NOMO-1 (cell line): ENCODE measurements around the gene ANAPC2.
A peak's percentile ranks its signal among the peaks of the same experiment; 100 is the strongest.

Experiments used
- DNase-seq, 2 experiments: peaks; one replicate each; lab custom pipeline; 2025; ENCODE audit not compliant: unreplicated experiment in 2 of 2; lab: John Stamatoyannopoulos, UW

Gene ANAPC2

DNA sequence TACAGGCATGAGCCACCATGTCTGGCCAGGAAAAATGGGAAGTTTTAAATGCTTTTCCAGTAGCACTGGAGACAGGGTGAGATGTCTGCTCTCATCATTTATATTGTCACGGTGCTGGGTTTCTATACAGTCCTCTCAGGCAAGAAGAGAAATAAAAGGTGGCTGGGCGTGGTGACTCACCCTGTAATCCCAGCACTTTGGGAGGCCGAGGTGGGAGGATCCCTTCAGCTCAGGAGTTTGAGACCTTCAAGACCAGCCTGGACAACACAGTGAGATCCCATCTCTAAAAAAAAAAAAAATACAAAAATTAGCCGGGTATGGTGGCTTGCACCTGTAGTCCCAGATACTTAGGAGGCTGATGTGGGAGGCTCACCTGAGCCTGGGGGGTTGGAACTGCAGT, 54.2 kb downstream of the ANAPC2 start:
- no peak for DNase-seq

DNA sequence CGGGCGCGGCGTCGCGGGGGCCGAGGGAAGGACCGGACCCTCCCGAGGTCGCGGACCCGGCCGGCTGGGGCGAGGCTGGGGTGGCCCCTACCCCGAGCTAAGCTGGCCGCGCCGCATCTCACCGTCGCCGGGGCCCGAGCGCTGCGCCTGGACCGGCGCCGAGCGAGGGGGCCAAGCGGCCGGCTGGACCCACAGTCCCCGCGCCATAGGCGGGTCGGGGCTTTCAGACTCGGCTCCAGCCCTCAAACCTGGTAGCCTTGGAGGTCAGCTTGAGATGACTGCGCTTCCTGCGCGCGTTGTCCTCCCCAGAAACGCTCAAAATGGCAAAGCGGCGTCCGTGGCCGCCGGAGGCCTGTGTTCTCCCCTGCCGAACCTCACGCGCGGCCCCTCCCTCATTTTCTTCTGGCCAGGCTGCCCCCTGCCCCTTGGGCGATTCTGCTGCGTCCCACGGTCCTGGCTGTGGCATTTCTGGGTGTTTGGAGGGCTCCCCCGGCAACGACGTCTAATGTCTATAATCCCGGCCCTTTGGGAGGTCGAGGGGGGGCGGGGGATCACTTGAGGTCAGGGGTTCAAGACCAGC, 58.1 kb downstream of the ANAPC2 start:
- DNase-seq = no peak

DNA sequence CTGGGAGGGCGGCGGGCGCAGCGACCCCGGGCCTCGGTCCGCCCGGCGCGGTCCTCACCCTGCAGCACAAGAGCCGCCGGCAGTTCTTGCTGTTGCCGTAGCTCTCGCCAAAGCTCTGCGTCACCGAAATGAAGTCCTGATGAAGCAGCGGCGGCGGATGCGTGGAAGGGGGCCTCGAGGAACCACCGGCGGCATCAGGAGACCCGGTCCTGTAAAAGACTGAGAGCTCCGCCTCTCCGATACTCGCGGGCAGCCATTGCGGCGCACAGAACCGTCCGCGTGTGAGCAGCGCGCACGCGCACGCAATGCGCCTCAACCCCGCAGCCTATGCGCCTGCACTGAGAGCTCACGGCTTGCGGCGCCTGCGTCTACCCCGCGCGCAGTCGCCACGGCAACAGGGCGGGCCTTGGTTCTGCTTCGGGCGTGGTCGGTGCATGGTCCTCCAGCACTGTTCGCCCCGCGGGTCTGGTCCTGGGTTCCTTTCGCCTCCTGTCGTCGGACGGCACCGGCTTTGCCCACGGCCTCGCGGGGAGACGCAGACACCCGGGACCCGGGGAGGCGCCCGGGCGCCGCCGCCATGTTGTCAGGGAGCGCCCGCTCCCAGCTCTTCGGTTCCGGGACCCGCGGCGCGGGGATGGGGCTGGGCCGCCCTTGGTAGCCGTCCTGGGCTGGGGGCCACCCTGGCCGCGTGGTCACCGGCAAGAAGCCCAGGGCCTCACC, 58.7 kb downstream of the ANAPC2 start:
- DNase-seq = peak; percentile 94 to 96

DNA sequence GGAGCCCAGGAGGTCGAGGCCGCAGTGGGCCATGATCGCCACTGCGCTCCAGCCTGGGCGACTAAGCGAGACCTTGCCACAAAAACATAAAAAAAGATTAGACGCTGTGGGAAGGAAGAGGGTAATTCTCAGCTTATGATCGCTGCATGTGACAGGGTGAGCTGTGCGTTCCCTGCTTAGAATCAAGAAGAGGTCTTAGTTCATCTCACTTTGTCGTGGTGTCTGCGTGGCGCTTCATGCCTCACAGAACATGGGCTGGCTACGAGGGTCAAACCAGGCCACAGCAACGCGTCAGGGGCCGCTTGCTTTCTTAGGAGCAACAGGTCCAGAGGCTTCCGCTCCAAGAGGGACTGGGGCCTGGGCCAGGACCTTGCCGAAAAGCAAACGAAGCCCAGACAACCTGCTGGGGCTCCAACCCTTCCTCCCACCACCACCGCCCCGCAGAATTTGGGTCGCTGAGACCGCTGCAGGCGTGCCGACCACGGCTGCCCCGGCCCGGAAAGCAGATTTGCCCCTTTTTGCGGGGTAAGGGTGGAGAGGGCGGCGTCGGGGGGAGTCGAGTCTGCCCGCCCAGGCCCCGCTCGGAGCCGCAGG, 59.4 kb downstream of the ANAPC2 start:
- DNase-seq = no peak

DNA sequence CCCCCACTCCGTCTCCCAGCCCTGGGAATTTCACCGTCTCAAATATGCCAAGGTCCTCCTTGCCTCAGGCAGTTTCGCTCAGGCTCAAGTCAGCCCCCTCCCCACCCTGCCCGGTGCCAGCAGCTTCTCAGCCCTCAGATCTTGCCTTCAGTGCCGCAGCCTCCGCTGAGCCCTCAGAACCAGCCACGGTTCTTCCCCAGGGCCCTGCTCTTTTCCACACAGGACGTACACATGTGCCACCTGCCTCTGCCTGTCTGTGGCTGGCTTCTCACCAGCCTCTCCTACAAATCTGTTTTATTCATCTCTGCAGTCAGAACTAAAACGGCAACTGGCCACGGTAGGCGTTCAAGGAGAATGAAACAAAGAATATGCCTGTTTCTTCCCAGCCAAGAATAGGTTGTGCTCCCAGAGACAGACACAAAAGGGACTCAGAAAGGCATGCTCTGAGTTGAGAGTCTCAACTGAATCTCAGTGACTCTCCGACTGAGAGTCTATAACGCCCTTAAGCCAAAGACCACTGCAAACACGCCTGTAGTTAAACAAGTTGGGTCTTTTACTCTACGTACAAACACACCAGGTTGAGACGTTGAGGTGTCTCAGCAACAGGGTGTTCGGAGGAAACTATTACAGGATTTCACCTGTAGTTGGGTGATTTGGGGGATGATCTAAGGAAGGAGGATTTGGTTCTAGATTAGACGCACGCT, 60.0 kb downstream of the ANAPC2 start:
- DNase-seq = no peak

DNA sequence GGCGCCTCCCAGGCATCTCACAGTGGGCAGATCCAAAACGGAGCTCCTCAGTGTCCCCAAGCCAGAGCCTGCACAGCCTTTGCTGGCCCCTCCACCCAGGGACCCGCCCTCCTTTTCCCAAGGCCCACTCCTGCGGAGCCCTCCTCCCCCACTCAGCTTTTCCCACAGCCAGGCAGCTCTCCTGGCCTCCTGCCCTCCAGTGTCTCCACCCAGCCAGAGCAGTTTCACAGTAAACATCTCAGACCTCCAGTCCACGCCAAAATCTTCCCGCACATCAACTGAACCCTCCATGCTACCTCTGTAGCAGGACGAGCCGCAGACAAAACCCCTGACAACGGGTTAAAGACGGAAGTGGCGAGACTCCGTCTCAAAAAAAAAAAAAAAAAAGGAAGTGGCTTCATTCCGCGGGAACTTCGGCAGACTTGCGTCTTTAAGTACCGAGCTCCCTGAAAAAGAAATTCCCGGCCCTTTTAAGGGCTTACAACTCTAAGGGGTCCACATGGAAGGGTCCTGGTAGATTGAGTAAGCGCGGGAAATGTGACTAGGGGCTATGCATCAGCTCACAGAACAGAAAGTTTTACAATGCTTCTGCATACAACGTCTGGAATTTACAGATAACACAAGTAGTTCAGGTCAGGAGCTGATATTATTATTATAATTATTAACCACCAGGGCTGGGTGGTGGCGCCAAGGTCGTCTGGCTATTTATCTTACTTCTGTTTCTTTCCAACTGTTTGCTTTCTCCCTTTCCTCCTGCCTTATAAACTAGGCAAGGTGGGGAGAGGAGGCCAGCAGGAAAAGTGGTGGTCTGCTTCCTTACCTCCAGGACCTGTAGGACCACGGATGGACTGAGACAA, 60.8 kb downstream of the ANAPC2 start:
- peak; percentile 82 to 85 for DNase-seq

DNA sequence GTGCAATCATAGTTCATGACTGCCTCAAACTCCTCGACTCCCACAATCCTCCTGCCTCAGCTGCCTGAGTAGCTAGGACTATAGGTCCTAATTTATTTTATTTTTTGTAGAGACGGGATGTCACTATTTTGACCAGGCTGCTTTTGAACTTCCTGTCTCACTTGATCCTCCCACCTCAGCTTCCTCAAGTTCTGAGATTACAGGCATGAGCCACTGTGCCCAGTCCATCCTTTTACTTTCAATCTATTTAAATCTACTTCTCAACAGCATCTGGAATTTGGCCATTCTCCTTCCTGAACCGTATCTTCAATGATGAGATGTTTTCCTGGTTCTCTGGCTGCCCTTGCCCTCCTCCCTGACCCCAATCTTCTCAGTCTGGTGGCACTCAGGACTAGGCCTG, 61.6 kb downstream of the ANAPC2 start:
- peak in 1 of 2 experiments; percentile 28 for DNase-seq
